SKM-1 (cell line): Measurements from ENCODE around the gene KBTBD3.
A peak's percentile ranks its signal among the peaks of the same experiment; 100 is the strongest.
"Not testable (repeated sequence)": the region's sequence is repeated elsewhere in the genome, so short reads cannot be mapped to it uniquely, and the experiment has no call there.

Source experiments
- DNase-seq: peaks from one replicate; lab custom pipeline; 2025; ENCODE audit not compliant: unreplicated experiment; lab: John Stamatoyannopoulos, UW

KBTBD3 gene

GRCh38 chr11:106061954-106062949 lies 14.9 kb downstream of the KBTBD3 start:
- no peak for DNase-seq

DNA sequence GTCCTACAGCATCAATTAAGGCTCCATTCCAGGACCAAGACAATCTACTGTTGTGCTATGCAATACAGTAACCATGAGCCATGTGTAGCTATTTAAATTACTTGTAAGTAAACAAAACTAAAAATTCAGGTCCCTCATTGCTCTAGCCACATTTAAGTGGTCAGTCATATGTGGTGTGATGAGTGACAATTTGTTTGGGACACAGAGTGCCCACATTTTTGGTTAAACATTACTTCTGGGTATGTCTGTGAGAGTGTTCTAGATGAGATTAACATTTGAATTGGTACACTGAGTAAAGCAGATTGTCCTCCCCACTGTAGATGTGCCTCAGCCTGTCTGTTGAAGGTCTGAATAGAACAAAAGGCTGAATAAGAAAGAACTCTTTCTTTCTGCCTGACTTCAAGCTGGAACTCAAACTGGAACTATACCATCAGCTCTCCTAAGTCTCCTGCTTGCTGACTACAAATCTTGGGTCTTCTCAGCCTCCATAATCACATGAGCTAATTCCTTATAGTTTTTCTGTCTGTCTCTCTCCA lies 15.8 kb downstream of the KBTBD3 start:
- no peak for DNase-seq

GRCh38 chr11:106059617-106060016 lies 17.5 kb downstream of the KBTBD3 start:
- no peak for DNase-seq

DNA sequence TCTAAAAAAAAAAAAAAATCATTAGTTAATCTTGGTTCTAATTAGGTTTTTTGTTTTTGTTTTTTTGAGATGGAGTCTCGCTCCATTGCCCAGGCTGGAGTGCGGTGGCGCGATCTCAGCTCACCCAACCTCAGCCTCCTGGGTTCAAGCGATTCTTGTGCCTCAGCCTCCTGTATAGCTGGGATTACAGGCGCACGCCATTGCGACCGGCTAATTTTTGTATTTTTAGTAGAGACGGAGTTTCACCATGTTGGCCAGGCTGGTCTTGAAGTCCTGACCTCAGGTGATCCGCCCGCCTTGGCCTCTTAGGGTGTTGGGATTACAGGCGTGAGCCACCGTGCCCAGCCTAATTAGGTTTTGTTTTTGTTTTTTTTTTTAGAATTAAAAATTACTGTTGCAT lies 18.8 kb downstream of the KBTBD3 start:
- not testable (repeated sequence) for DNase-seq

DNA sequence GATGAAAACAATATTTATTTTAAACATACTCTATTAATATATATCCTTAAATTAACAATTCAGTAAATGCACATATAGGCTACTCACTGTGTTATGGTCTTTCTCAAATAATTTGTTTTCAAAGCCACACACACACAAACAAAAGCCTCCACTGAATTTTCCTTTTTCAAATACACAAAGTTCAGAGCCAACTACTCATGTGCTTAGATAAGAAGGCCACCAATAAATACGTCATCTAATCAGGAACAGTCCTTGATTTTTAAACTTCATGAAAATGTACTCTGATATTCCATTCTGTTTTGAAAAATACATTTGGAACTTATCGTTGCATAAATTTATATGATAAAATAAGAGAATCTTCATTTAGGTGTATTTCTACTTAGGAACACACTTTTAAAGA lies 26.0 kb downstream of the KBTBD3 start:
- DNase-seq: no peak

GRCh38 chr11:106049727-106050476 lies 27.2 kb downstream of the KBTBD3 start:
- no peak for DNase-seq

DNA sequence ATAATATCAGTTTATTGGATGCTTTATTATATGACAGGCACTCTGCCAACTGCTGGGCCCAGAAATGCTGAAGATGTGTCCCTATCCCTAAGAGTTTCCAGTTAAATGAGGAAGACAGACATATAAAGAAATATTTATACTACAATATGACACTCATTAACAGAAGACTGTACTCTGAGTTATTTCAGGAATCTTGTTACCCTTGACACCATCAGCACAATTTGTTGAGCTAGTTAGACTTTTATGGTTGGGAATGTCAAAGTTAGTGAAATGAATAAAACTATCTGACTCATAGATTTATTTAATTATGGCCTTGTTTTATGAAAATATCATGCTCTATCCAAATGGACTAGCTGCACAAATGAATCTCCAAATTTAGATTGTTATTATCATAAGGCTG lies 29.5 kb downstream of the KBTBD3 start:
- DNase-seq: no peak

GRCh38 chr11:106043540-106043939 lies 33.6 kb downstream of the KBTBD3 start:
- DNase-seq: no peak

DNA sequence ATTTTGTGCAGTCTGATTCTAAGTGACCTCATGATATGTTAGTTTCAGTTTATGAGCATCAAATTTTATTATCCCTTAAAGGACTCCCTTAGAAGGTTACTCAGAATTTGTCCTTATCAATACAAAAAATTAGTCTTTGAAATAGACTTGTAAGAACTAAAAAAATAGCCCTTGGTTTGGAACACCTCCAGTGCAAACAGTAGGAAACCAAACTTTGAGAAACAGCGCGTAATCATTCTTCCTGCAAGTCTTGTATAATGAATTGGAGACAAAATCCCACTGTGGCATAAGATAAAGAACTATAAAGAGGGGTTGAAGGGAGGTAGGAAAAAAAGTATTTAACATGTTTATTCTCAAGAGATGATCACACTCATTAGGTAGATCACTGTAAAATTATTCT lies 44.3 kb downstream of the KBTBD3 start:
- no peak for DNase-seq

- no peak for DNase-seq
Observed at GRCh38 chr11:106031936-106032335, 45.2 kb downstream of the KBTBD3 start.

DNA sequence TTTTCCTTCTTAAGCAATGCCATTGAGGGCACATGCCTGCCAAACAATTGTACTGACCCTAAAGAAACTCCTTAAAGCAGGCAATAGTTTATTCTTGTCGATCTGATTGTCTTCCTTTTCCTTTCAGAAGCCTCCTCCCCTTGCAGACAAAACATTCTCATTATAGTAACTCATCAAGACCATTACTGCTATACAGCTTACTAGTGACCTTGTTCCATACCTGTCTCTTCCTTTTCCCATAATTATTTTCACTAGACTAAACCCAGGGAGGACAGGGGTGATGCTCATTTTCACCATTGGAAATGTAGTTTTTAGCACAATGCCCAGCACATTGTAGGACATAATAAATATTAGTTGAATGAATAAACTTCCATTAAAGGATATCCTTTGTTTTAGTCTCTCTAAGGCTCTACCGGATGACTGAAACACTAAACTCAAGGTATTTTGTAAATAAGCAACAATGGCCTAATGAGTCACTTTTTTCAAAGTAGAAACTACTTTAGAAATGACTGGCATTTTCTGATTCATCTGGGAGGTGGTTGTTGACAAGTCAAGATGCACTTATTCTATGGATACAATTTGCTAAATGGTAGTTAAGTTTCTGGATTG lies 45.8 kb downstream of the KBTBD3 start:
- DNase-seq: no peak

DNA sequence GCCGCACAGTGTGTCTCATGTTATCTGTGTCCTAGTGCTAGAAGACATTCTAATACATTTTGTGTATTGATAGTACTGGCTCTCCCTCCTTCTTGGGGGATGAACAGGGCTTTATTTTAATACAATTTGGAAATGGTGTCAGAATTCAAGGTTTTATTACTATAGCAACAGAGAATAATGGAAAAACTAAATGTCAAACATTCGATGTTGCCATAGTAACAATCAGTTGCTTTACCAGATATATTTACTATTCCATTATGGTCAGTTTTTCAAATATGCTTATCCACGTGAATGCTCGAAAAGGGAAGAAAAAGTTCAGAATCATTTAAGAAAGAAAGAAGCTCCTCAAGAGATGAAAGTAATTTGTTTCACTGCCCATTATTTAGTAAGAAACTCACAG lies 46.5 kb downstream of the KBTBD3 start:
- DNase-seq: no peak

DNA sequence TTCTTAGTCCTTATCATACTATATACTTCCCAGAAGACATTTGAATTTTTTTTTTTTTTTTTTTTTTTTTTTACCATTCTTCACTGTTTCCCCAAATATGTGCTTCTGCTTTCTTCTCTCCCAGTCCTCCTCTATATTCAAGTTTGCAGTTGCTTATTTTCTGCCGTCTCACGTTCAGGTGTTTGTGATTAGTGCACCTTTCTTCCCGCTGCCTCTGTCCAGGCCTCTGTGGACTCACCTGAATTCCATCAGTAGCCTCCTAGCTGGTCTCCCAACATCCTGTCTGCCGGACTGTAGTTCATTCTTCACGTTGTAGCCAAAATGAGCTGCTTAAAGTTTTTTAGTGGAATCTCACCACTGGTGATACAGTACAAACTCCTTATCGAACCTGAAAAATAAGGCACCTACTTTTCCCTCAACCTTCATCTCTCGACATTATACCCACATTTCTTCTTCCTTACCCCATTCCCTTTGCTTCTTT lies 54.3 kb downstream of the KBTBD3 start:
- no peak for DNase-seq

- DNase-seq: peak; percentile 96
Observed at GRCh38 chr11:106021967-106022794, 55.0 kb downstream of the KBTBD3 start, which contains the start of gene MSANTD4. TSS of gene MSANTD4 (minus strand) at chr11:106022240. CDS start at chr11:106010917, 11,323 bp downstream.

DNA sequence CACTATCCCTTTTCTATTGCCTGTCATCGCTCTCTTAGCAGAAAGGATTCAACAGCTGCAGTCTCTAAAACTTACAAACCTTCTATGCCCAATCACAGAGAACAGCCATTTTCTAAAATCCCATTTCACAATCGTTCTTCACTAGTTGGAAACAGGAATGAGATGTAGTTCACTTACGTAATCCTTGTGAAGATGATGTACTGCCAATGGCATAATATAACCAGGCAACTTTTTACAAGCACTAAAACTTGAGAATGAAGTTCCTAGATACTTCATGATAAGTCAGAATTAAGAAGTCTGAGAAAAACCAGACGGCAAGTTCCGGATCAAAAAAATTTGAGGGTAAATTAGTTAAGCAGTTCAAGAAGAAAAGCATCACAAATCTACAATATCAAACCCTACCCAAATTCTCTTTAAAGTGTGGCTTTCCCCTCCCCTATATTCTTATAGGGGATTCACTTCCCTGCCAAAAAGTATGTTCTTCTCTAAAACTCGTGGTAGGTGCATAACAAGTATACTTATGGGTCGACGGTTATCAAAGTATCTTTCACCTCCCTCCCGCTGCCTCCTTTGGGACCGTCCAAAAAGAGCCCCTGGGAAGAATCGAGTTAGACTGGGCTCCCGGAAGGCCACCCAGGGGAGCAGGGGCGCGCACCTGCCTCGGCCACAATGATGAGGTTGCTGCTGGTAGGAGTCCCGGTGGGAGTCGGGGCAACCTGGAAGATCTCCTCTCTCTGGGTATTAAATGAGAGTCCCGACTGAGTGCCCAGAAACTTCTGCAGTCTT lies 55.8 kb downstream of the KBTBD3 start:
- no peak for DNase-seq

GRCh38 chr11:106017093-106017492 lies 60.1 kb downstream of the KBTBD3 start:
- no peak for DNase-seq

DNA sequence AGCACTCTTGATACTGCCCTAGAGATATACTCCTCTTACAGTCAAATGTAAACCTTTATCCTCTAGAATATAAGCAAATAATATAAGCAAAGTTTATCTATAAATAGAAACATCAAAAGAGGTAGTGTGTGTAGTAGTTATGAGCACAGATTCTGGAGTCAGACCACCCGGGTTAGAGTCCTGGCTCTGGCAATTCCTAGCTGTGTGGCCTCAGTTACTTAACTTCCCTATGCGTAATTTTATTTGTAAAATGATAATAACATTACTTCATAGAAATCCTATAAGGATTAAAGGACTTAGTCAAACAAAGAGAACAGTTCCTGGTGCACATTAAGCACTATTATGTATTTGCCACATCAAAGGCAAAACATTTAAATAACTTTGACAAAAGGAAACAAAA lies 62.1 kb downstream of the KBTBD3 start:
- DNase-seq: no peak

- DNase-seq: no peak
Observed at GRCh38 chr11:106014620-106015019, 62.5 kb downstream of the KBTBD3 start.

DNA sequence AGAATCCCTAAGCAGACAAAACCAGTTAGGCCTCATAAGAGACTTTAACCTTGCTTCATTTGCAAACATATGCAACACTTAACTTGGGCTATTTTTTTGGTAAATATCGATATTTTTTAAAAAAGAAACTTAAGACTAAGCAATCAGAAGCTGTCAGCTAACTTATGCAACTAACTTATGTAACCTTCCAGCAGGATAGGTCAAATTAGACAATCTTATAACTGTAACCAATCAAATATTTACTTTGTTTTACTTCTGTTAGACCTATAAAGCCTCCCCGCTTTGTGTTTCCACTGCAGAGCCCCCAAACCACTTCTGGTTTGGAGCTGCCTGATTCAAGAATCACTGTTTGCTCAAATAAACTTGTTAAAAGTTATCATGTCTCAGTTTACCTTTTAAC lies 63.1 kb downstream of the KBTBD3 start:
- DNase-seq: no peak
